ENCODE data around the gene CTIF.

DNA sequence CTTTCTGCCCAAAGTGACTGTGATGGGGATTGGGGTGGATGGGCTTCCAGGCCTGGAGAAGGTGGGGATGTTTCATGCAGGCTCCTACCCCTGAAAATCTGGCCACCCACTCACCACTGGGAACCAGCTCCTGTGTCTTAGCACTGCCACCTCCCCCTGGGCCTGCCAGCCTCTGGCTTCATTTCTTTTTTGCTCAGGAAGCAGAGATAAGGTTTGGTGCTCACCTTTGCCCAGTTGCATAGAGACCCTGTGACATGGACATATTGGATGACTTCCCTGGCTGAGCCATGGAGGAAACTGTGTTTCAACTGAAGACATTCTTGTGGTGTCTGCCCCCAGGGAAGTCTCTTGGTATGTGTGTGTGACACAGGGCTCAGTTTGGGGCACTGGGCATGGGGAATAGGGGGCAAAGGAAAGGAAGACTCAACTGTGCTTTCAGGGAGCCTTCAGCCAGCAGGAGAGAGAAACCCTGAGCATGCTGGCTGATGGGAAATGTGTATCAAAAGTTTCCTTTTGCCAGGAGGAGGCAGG is 16.7 kb downstream of the CTIF start:
- TF ChIP-seq POLR2A (IDR thresholded peaks at IDR 0.05): no peak
- TF ChIP-seq, protein P1, sequence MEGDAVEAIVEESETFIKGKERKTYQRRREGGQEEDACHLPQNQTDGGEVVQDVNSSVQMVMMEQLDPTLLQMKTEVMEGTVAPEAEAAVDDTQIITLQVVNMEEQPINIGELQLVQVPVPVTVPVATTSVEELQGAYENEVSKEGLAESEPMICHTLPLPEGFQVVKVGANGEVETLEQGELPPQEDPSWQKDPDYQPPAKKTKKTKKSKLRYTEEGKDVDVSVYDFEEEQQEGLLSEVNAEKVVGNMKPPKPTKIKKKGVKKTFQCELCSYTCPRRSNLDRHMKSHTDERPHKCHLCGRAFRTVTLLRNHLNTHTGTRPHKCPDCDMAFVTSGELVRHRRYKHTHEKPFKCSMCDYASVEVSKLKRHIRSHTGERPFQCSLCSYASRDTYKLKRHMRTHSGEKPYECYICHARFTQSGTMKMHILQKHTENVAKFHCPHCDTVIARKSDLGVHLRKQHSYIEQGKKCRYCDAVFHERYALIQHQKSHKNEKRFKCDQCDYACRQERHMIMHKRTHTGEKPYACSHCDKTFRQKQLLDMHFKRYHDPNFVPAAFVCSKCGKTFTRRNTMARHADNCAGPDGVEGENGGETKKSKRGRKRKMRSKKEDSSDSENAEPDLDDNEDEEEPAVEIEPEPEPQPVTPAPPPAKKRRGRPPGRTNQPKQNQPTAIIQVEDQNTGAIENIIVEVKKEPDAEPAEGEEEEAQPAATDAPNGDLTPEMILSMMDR (IDR thresholded peaks at IDR 0.05): no peak
- TF ChIP-seq EP300 (IDR thresholded peaks at IDR 0.05; ENCODE audit: low read depth): no peak
- TF ChIP-seq POLR2AphosphoS5 (IDR thresholded peaks at IDR 0.05): no peak

All from transverse colon (tissue), 4 donors.